ENCODE data around the gene RPS6KA3.

DNA sequence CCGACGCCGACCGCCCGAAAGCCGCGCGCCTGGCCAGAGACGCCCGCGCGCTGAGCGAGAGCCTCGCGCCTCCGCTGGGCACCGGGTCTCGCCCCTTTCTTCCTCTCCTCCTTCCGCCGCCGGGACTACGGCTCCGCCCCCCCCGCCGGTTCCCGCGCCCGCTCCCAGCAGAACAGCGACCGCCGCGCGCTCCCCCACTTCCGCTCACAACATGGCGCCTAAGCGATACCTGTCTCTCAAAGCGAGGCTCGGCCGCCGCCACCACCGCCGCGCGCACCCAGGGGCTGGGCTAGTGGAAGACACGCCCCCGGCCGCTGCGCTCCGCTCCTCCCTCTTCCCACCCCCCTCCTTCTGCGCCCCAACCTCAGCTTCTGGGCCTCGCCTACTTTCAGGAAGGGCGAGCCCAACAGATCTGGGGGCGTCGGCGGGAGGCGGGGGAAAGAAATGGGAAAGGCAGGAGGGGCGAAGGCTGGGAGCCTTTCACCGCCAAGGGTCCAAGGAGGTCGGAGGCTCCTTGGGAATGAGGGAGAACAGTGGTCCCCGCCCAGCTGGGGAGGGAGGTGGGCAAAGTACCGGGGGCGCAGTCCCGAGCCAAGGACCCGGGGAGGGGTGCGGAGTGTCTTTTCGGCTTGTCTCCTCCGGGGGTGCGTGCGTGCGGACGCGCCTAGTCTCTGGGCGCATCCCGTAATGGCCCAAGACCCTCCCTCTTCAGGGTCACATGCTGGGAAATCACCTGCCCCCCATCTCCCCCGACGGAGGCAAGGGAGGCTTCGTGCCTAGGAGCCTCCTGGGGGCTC is at the start of gene RPS6KA3:
- TF ChIP-seq, protein P1, sequence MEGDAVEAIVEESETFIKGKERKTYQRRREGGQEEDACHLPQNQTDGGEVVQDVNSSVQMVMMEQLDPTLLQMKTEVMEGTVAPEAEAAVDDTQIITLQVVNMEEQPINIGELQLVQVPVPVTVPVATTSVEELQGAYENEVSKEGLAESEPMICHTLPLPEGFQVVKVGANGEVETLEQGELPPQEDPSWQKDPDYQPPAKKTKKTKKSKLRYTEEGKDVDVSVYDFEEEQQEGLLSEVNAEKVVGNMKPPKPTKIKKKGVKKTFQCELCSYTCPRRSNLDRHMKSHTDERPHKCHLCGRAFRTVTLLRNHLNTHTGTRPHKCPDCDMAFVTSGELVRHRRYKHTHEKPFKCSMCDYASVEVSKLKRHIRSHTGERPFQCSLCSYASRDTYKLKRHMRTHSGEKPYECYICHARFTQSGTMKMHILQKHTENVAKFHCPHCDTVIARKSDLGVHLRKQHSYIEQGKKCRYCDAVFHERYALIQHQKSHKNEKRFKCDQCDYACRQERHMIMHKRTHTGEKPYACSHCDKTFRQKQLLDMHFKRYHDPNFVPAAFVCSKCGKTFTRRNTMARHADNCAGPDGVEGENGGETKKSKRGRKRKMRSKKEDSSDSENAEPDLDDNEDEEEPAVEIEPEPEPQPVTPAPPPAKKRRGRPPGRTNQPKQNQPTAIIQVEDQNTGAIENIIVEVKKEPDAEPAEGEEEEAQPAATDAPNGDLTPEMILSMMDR (IDR thresholded peaks at IDR 0.05): no peak
- peak in 1 of 2 donors; percentile 64 for TF ChIP-seq POLR2A (IDR thresholded peaks at IDR 0.05)
- peak; percentile 46 to 90 for TF ChIP-seq POLR2AphosphoS5 (IDR thresholded peaks at IDR 0.05; ENCODE audit: insufficient read depth in 1 of 2, low read depth in 1 of 2)
